Left lung (tissue), 10 donors: ENCODE results near the gene TTC9C. TPM values are rescaled to one million over a fixed set of nuclear protein-coding genes. Genes with fewer than 3 reads are reported as not detected.

ENCODE experiments used
- ATAC-seq: fragments of 200-7000 bp; cut with Tn5 transposase; one replicate; pipeline ENCODE4 v1.9.1; 2020; ENCODE audit warnings: moderate library complexity
- DNase-seq, 4 donors: peaks; one replicate each; pipeline ENCODE4 v3.0.0-alpha.2; 2013 to 2020
- H3K27ac ChIP-seq, 2 donors: fragments of 200-600 bp; sonication (generic) in 1 of 2; one replicate each; pipeline versions ENCODE4 v1.5.0 to v1.8.0; 2020 to 2021
- H3K27me3 ChIP-seq, 2 donors: fragments of 200-600 bp; sonication (generic) in 1 of 2; one replicate each; pipeline versions ENCODE4 v1.5.0 to v1.8.0; 2020 to 2021
- H3K36me3 ChIP-seq, 2 donors: fragments of 200-600 bp; sonication (generic) in 1 of 2; one replicate each; pipeline versions ENCODE4 v1.5.0 to v1.8.0; 2020 to 2021
- H3K4me1 ChIP-seq, 2 donors: fragments of 200-600 bp; one replicate each; pipeline ENCODE4 v1.8.0; 2021
- H3K4me3 ChIP-seq, 2 donors: fragments of 200-600 bp; sonication (generic) in 1 of 2; one replicate each; pipeline versions ENCODE4 v1.5.0 to v1.8.0; 2020 to 2021; ENCODE audit warnings: mild to moderate bottlenecking in 1 of 2
- H3K9me3 ChIP-seq, 2 donors: fragments of 200-600 bp; sonication (generic) in 1 of 2; one replicate each; pipeline versions ENCODE4 v1.5.0 to v1.8.0; 2020 to 2021
- intact Hi-C, 2 donors: fragments of 100-400 bp; cut with DNase I; formaldehyde crosslinking; loops; one replicate each; pipeline versions ENCODE4 v1.11.2 to v1.14.2; 2022
- polyA plus RNA-seq, 6 donors: library from polyadenylated mRNA; unstranded; fragments of 120-200 nt; gene quantifications; one replicate each; pipeline ENCODE4 v1.2.1, GENCODE V29; 2013; ENCODE audit not compliant: insufficient read length in 6 of 6
- total RNA-seq, 2 donors: library from RNA; stranded (reverse); fragmentation: NEBNext Ultra II Directional; extraction: Animal tissue kit (Norgen Biotek cat#: 25700); gene quantifications; one replicate each; pipeline ENCODE4 v1.2.1, GENCODE V29; 2021
- TF ChIP-seq, protein P1 (sequence below), 2 donors: fragments of 200-600 bp; sonication (generic) in 1 of 2; IDR thresholded peaks; one replicate each; pipeline versions ENCODE4 v1.5.0 to v1.8.0; 2021; ENCODE audit warnings: antibody characterized with exemption in 2 of 2
- donor health status: DM: no; HTN: yes; CAD: no.
- donor health status: DM: no; HTN: no; CAD: no.

TTC9C gene
- total and polyA plus RNA-seq, 8 donors, result 32.2 to 43.4 (median 38.7) TPM

DNA sequence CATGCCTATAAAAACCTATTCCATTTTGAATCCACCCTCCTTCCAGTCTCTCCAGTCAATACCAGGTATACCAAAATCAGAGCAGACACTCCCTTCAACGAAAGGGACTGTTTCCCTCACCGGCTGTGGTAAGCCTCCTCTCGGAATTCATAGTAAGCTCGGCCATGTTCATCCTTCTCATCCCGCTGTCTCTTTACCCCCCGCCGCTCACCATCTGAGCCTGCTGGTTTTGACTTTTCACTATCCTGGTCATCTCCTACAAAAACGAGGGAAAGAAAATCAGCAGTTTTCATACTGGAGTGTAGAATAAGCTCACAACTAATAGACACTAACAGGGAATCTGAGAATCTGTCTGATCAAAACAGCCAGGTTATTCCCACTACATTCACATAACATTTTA lies 4.1 kb upstream of the TTC9C start:
- peaks cover 22 to 50% of the 10 kb centered on the region in 2 donors for H3K36me3 ChIP-seq

DNA sequence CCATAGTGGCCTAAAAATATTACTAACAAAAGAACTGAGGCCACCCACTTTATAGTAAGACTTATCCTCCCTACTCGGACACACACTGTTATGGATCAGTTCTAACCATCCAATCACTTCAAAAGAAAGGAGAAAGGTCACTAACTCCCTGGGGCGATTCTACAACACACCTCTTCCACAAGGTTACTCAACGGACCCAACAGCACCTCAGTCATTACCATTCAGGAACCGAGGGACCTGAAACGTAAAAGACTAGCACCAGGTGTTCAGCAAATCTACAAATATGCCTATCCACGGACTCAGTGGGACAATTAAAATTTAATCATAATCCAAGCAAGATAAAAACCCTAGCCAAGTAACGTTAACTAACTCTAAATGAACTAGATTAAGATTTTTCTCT lies 2.6 kb upstream of the TTC9C start:
- ATAC-seq (no peak), DNase-seq (no peak)
- H3K27ac ChIP-seq, result peak overlapping the region; percentile 94 to 98
- peaks cover 28 to 46% of the 10 kb centered on the region in 2 donors for H3K4me1 ChIP-seq
- peaks cover 17 to 35% of the 10 kb centered on the region in 2 donors for H3K36me3 ChIP-seq
- no peaks in the 10 kb centered on the region for H3K27me3 ChIP-seq
- no peaks in the 10 kb centered on the region for H3K9me3 ChIP-seq
- H3K4me3 ChIP-seq, result peak overlapping the region; percentile 95 to 96
- intact Hi-C loops, result no loop called here
- TF ChIP-seq, protein P1, sequence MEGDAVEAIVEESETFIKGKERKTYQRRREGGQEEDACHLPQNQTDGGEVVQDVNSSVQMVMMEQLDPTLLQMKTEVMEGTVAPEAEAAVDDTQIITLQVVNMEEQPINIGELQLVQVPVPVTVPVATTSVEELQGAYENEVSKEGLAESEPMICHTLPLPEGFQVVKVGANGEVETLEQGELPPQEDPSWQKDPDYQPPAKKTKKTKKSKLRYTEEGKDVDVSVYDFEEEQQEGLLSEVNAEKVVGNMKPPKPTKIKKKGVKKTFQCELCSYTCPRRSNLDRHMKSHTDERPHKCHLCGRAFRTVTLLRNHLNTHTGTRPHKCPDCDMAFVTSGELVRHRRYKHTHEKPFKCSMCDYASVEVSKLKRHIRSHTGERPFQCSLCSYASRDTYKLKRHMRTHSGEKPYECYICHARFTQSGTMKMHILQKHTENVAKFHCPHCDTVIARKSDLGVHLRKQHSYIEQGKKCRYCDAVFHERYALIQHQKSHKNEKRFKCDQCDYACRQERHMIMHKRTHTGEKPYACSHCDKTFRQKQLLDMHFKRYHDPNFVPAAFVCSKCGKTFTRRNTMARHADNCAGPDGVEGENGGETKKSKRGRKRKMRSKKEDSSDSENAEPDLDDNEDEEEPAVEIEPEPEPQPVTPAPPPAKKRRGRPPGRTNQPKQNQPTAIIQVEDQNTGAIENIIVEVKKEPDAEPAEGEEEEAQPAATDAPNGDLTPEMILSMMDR (IDR thresholded peaks at IDR 0.05), result no peak

More for the DNA sequence above, 4.1 kb upstream of the TTC9C start:
- DNase-seq (no peak), ATAC-seq (no peak)
- peak overlapping the region in 1 of 2 donors; percentile 95 for H3K4me3 ChIP-seq
- TF ChIP-seq, protein P1 (IDR thresholded peaks at IDR 0.05), result no peak
- no peaks in the 10 kb centered on the region for H3K9me3 ChIP-seq
- no peaks in the 10 kb centered on the region for H3K27me3 ChIP-seq
- intact Hi-C loops, result no loop called here
- H3K27ac ChIP-seq, result no peak overlapping the region
- peaks cover 15 to 31% of the 10 kb centered on the region in 2 donors for H3K4me1 ChIP-seq

DNA sequence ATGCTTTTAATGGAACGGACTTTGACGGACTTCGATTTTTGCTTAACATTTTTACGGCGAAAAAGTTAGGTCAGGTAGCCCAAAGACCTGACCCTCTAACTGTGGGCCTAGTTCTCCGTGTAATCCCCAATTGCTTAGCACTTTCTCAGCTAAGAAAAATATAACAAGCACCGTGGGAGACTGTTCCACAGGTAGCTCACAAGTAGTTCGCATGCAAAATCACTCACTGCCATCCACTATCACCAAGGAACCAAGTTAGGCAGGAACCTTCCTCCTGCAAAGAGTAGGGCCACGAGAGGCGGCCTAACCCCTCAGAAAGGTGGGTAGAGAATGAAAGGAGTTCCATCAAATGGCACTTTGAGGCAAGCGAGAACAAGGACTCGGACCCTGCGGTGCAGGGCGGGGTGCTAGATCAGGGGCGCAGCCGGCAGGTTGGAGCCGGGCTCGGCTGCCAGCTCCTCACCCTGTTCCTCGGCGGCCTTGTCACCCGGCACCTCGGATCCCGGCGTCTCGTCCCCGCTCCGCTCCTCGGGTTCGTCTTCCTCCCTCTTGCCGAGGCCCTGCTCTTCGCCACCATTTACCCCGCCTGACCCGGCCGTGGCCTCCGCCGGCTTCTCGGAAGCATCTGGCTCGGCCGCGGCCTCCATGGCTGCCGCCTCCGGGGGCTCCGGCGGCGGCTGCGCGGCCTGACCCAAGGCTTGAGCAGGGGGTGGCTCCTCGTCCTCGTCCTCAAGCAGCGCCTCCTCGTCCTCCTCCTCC lies 2.0 kb upstream of the TTC9C start:
- intact Hi-C loops, result no loop called here
- no peaks in the 10 kb centered on the region for H3K9me3 ChIP-seq
- ATAC-seq, result no peak
- DNase-seq, result no peak
- TF ChIP-seq, protein P1 (IDR thresholded peaks at IDR 0.05), result no peak
- H3K27me3 ChIP-seq, result no peaks in the 10 kb centered on the region
- H3K4me3 ChIP-seq, result peak overlapping the region; percentile 95 to 96
- peaks cover 12 to 33% of the 10 kb centered on the region in 2 donors for H3K36me3 ChIP-seq
- H3K4me1 ChIP-seq, result peaks cover 28 to 53% of the 10 kb centered on the region in 2 donors
- peak overlapping the region; percentile 94 to 98 for H3K27ac ChIP-seq

GRCh38 chr11:62726915-62727164 lies 1.4 kb upstream of the TTC9C start:
- Histone ChIP-seq H3K4me3 (peak overlapping the region; percentile 95 to 96), H3K27ac (peak overlapping the region; percentile 94 to 98), H3K27me3 (no peaks in the 10 kb centered on the region), H3K36me3 (peaks cover 10 to 32% of the 10 kb centered on the region in 2 donors), H3K4me1 (peaks cover 28 to 57% of the 10 kb centered on the region in 2 donors), H3K9me3 (no peaks in the 10 kb centered on the region)
- TF ChIP-seq, protein P1 (IDR thresholded peaks at IDR 0.05), result no peak
- peak; percentile 1 for ATAC-seq
- intact Hi-C loops, result no loop called here
- peak in 2 of 4 donors; percentile 53 to 95 for DNase-seq

- peaks cover 7 to 27% of the 10 kb centered on the region in 2 donors for H3K36me3 ChIP-seq
- no peaks in the 10 kb centered on the region for H3K27me3 ChIP-seq
- ATAC-seq, result peak; percentile 89
- TF ChIP-seq, protein P1 (IDR thresholded peaks at IDR 0.05), result no peak
- intact Hi-C loops, result no loop called here
- peak within 1 kb of the TSS; percentile 95 to 96 for H3K4me3 ChIP-seq
- H3K27ac ChIP-seq, result peak within 1 kb of the TSS; percentile 94 to 98
- DNase-seq, result peak; percentile 99 to 100 (median 100)
- peaks cover 28 to 58% of the 10 kb centered on the region in 2 donors for H3K4me1 ChIP-seq
- H3K9me3 ChIP-seq, result no peaks in the 10 kb centered on the region
Measured at GRCh38 chr11:62727165-62727871, 968 bp upstream of the TTC9C start, which contains the start of gene HNRNPUL2. HNRNPUL2 (minus strand) TSS chr11:62727457; CDS start chr11:62727156, 301 bp downstream.
